Renal cortical epithelial cell (primary cell): ENCODE measurements around the gene TNFRSF9. TPM values are rescaled to one million over a fixed set of nuclear protein-coding genes. Genes with fewer than 3 reads are reported as not detected.

Experiments used
- DNase-seq: peaks from one replicate; pipeline ENCODE4 v3.0.0-alpha.2; 2011; ENCODE audit warnings: low read depth
- total RNA-seq: library from RNA; depleted of rRNA; stranded (reverse); fragments of >200 nt; gene quantifications from 2 replicates; pipeline ENCODE4 v1.2.3, GENCODE V29; 2014

The TNFRSF9 gene
- total RNA-seq, 1 donor from 2014 or later: 4.1 TPM

DNA sequence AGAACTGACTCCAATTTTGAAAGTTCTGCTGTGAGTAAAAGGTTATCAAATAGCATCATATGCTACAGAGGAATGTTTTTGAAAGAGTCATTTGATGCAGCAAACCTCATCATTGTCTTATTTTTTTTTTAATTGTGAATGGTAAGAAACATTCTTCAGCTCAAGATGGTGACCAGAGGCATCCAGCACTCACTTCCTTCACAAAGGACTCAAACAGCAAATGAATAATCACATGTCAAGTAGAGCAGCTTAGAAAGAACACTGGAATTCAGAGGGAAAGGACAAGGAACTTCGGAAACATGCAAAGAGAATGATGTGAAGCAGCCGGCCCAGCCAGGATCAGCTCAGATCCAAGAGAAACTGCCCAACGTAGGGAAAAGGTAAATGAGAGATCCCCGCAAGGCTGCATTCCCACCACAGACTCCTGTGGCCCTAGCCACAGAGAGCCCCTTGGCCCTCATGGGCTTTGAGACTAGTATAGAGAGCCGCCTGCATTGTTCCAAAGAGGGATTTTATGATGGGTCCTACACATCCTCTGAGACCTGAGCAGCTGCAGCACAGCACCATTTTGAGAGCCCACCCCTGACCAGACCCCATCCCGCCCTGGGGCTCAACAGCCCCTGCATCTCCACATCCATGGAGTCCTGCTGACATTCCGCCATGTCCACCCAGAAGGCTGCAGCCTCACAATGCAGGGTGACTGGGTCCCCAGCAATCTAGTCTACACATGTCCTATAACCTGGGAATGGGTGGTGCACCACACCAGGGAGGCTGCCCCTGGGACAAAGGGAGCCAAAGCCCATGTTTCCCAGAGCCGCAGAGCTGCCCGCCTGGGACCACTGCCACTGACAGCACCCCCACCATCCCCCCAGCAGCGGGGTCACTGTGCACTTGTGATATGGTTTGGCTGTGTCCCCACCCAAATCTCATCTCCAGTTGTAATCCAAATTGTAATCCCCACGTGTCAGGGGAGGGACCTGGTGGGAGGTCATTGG lies 66.5 kb downstream of the TNFRSF9 start:
- no peak for DNase-seq

DNA sequence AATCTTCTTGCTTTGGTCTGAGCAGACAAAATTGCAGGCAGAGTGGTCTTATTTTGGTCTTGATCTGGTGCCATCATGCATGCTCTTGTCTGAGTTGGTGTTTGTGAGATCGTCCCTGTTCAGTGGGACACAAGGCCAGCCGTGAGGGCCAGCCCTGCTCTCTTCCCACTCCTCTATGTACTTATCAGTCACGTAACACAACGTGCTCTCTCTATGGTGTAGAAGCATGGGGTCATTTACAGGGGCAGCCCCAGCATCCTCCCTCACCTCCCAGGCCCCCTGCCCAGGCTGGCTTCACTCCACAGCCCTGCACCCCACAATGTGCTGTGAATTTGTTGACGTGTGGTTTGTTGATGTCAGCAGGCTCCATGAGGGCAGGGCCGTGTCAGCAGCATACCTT lies 69.5 kb downstream of the TNFRSF9 start:
- no peak for DNase-seq

DNA sequence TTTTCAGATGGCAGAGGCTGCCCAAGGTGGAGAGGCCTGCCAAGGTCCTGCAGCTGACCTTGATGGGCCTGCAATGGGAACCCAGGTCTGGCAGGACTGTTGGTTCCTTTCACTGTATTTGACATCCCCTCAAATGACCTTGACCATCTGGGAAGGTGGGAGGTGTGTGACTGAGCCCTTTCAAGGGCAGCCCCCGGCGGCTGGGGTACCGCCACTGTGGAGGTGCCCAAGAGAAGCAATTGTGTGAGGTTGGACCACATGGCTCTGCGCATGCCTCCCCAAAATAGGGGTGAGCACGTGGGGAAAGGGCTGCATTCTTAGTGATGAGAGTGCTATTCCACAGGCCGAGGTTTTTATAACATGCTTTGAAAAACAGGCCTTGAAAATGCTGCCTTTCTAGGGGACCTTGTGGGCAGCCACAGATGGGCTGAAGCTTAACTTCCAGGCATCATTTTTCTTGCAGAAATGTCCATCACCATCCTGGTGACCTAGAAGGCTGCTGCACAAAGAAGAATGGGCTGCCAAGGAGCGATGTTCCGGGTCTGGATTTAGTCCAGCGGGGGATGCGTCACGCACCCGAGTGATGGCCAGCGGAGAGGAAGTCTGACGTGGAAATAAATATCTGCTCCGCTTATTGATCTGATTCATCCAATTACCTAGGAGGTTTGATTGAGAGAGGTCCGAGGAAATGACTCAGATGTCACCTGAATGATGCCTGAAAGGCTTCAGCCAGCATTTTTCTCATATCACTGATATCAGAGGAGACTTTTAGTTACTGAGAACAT lies 71.3 kb downstream of the TNFRSF9 start:
- no peak for DNase-seq

DNA sequence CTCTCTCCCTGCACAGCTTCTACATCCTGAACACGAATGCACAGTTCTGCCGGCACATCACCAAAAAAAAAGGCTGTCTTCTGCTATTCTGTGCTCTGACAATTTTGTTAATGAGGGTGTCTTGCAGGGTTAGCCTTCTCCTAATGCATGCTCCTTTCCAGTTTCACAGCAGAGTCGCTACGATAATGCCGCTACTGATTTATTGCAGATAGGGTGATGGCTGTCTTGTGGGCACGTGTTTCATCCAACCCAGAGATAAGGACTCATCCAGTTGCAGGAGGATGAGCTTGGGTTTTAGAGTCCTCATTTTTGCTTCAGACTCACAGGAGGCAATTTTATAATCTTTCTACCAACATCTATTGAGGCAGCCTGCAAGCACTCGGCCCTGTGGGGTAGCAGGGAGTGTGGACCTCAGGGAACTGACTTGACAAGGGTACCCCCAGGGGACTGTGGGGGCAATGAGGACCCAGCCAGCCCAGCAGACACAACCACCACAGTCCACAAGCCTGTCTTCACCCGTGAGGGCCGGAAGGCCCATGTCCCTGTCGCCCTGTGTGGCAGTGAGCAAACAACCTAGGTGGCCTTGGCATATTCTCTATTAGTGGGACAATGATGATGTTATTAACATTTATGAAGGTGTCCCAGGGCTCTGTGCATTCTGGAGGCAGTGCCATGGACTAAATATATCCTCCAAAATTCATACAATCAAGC lies 72.4 kb downstream of the TNFRSF9 start:
- no peak for DNase-seq

DNA sequence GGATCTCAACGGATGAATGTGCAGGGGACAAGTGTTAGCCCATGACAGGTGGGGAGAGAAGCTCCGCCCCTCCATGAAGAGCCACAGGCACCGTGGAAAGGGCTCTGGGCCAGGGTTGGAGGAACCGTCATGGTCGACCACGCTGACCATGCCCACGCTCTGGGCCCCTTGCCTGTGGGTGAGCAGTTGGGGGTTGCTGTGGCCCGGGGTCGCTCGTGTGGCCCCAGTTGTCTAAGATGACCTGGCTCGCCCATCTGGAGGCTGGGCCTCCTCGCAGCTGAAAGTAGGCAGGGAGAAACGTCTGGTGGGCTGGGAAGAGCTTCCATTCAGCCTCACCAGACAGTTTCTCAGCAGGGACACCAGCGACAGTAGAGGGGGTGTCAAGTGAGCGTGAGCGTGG lies 74.7 kb downstream of the TNFRSF9 start:
- DNase-seq: no peak

Other genes with a start within 250 kb of the TNFRSF9 start
- 136 and 225 TPM in 2 replicates for gene VAMP3, start 169.5 kb downstream of the TNFRSF9 start, total RNA-seq
- 0.87 and 0.99 TPM in 2 replicates for gene PER3, start 156.5 kb downstream of the TNFRSF9 start, total RNA-seq
- not detected in 2 replicates for gene UTS2, start 87.8 kb downstream of the TNFRSF9 start, total RNA-seq
- gene PARK7, start 20.9 kb upstream of the TNFRSF9 start, total RNA-seq: 245 and 262 TPM in 2 replicates
- gene ERRFI1, start 85.5 kb upstream of the TNFRSF9 start, total RNA-seq: 38.3 and 47.8 TPM in 2 replicates